Common myeloid progenitor, CD34-positive (primary cell): ENCODE results near the gene EEF1AKMT2.
A peak's percentile ranks its signal among the peaks of the same experiment; 100 is the strongest.
"Not testable (repeated sequence)": the region's sequence is repeated elsewhere in the genome, so short reads cannot be mapped to it uniquely, and the experiment has no call there.

Experiments used
- CTCF ChIA-PET: fragments of 350-600 bp; sonication (Branson Sonifier 250); formaldehyde crosslinking; loops from one replicate; lab custom pipeline; 2021; ENCODE audit warnings: antibody characterized with exemption; lab: Charles Lee
- POLR2A ChIA-PET: fragments of 350-600 bp; sonication (Branson Sonifier 250); formaldehyde crosslinking; loops from one replicate; lab custom pipeline; 2021; ENCODE audit warnings: antibody characterized with exemption; lab: Charles Lee
- DNase-seq, 3 donors: peaks; one replicate each; pipeline versions ENCODE4 v3.0.0 to v3.0.0-alpha.2; 2013
- H3K27ac ChIP-seq, 2 experiments: 1 replicate in 1 of 2; 2 replicates in 1 of 2; pipeline ENCODE4 v1.7.0; 2013; ENCODE audit warnings: inconsistent platforms in 2 of 2, low read length in 2 of 2, mild to moderate bottlenecking in 2 of 2, low read depth in 1 of 2, moderate library complexity in 1 of 2; ENCODE audit not compliant: severe bottlenecking in 2 of 2, insufficient read depth in 1 of 2, poor library complexity in 1 of 2
- H3K27me3 ChIP-seq, 5 experiments: replicated peaks in 2 of 5; 1 replicate in 3 of 5; 2 replicates in 2 of 5; pipeline versions ENCODE4 v1.6.1 to v1.7.0; 2013; ENCODE audit warnings: low read length in 4 of 5, mild to moderate bottlenecking in 2 of 5, moderate library complexity in 2 of 5, inconsistent platforms in 1 of 5; ENCODE audit not compliant: insufficient read depth in 5 of 5, control insufficient read depth in 4 of 5
- H3K36me3 ChIP-seq, 4 experiments: 1 replicate in 2 of 4; 2 replicates in 2 of 4; pipeline versions ENCODE4 v1.6.1 to v1.7.0; 2013; ENCODE audit warnings: low read length in 3 of 4, control low read depth in 1 of 4, mild to moderate bottlenecking in 1 of 4; ENCODE audit not compliant: control insufficient read depth in 4 of 4, insufficient read depth in 4 of 4
- H3K4me1 ChIP-seq, 4 experiments: 1 replicate in 3 of 4; 2 replicates in 1 of 4; pipeline versions ENCODE4 v1.6.1 to v1.7.1; 2013; ENCODE audit warnings: low read length in 3 of 4, mild to moderate bottlenecking in 3 of 4, control low read depth in 1 of 4, inconsistent platforms in 1 of 4, moderate library complexity in 1 of 4; ENCODE audit not compliant: control insufficient read depth in 4 of 4, insufficient read depth in 4 of 4; ENCODE audit errors: control extremely low read depth in 1 of 4
- H3K4me3 ChIP-seq, 7 experiments: 1 replicate in 4 of 7; 2 replicates in 3 of 7; pipeline versions ENCODE4 v1.5.1 to v1.7.0; 2013; ENCODE audit warnings: mild to moderate bottlenecking in 7 of 7, low read length in 6 of 7, moderate library complexity in 6 of 7, inconsistent platforms in 2 of 7, low read depth in 2 of 7, control low read depth in 1 of 7; ENCODE audit not compliant: insufficient read depth in 4 of 7, control insufficient read depth in 1 of 7; ENCODE audit errors: extremely low read depth in 1 of 7
- H3K9me3 ChIP-seq, 5 experiments: 1 replicate in 4 of 5; 2 replicates in 1 of 5; pipeline versions ENCODE4 v1.6.1 to v1.7.1; 2013; ENCODE audit warnings: low read length in 4 of 5, mild to moderate bottlenecking in 2 of 5, inconsistent platforms in 1 of 5, low read depth in 1 of 5, moderate library complexity in 1 of 5; ENCODE audit not compliant: control insufficient read depth in 4 of 5, insufficient read depth in 2 of 5; ENCODE audit errors: control extremely low read depth in 1 of 5
- WGBS: methylation state at CpG from one replicate; pipeline ENCODE4 v1.1.5; 2013; ENCODE audit not compliant: insufficient coverage; 5-methylcytosine and 5-hydroxymethylcytosine counted together

Gene EEF1AKMT2

GRCh38 chr10:124826262-124826661 is 34.6 kb upstream of the EEF1AKMT2 start:
- Histone ChIP-seq H3K27me3 (no peaks in the 10 kb centered on the region), H3K27ac (no peak overlapping the region), H3K4me3 (no peak overlapping the region), H3K4me1 (no peaks in the 10 kb centered on the region), H3K36me3 (peaks cover 17 to 60% (median 35%) of the 10 kb centered on the region in 4 experiments), H3K9me3 (no peaks in the 10 kb centered on the region)
- ChIA-PET POLR2A (interaction anchor here (0.8 kb wide), 1 partner anchor 34 kb away, joined by 4 read pairs; the partner anchor contains the start of gene EEF1AKMT2), CTCF (interaction anchor here (0.9 to 5.1 kb wide), 9 partner anchors 8 to 299 kb away, joined by 3 to 37 read pairs (median 4); no protein-coding TSS in a partner anchor)
- DNase-seq: no peak
- 95% methylated on average over 3 of the region's 4 CpGs for WGBS

GRCh38 chr10:124825702-124826101 is 34.0 kb upstream of the EEF1AKMT2 start:
- ChIA-PET POLR2A (interaction anchor here (0.8 kb wide), 1 partner anchor 34 kb away, joined by 4 read pairs; the partner anchor contains the start of gene EEF1AKMT2), CTCF (interaction anchor here (0.9 to 5.1 kb wide), 6 partner anchors 8 to 295 kb away, joined by 3 to 37 read pairs (median 6); no protein-coding TSS in a partner anchor)
- no peaks in the 10 kb centered on the region for H3K27me3 ChIP-seq
- H3K36me3 ChIP-seq: peaks cover 16 to 56% (median 33%) of the 10 kb centered on the region in 4 experiments
- DNase-seq: no peak
- H3K9me3 ChIP-seq: no peaks in the 10 kb centered on the region
- H3K27ac ChIP-seq: no peak overlapping the region
- no peak overlapping the region for H3K4me3 ChIP-seq
- no peaks in the 10 kb centered on the region for H3K4me1 ChIP-seq

- DNase-seq, H3K4me3 ChIP-seq, H3K9me3 ChIP-seq, H3K27ac ChIP-seq, POLR2A ChIA-PET, H3K4me1 ChIP-seq, H3K27me3 ChIP-seq: not testable (repeated sequence)
- peaks cover 10 to 52% (median 31%) of the 10 kb centered on the region in 4 experiments for H3K36me3 ChIP-seq
- WGBS: 96% methylated on average over 6 of the region's 7 CpGs
- CTCF ChIA-PET: interaction anchor here (1.0 to 5.1 kb wide), 8 partner anchors 9 to 294 kb away, joined by 3 to 37 read pairs (median 5); no protein-coding TSS in a partner anchor
Observed at GRCh38 chr10:124824932-124825331, 33.2 kb upstream of the EEF1AKMT2 start.

GRCh38 chr10:124824507-124824906 is 32.8 kb upstream of the EEF1AKMT2 start:
- no peaks in the 10 kb centered on the region for H3K27me3 ChIP-seq
- WGBS: 100% methylated on average over 1 of the region's 1 CpG
- H3K9me3 ChIP-seq: no peaks in the 10 kb centered on the region
- H3K36me3 ChIP-seq: peaks cover 6 to 51% (median 28%) of the 10 kb centered on the region in 4 experiments
- H3K27ac ChIP-seq: no peak overlapping the region
- H3K4me3 ChIP-seq: no peak overlapping the region
- POLR2A ChIA-PET: no interaction called here
- CTCF ChIA-PET: interaction anchor here (0.7 to 5.1 kb wide), 8 partner anchors 10 to 79 kb away, joined by 3 to 37 read pairs (median 4); no protein-coding TSS in a partner anchor
- no peak for DNase-seq
- H3K4me1 ChIP-seq: no peaks in the 10 kb centered on the region

- H3K4me1 ChIP-seq: no peaks in the 10 kb centered on the region
- no peak for DNase-seq
- no peaks in the 10 kb centered on the region for H3K9me3 ChIP-seq
- CTCF ChIA-PET: no interaction called here
- H3K27me3 ChIP-seq: no peaks in the 10 kb centered on the region
- peaks cover 4 to 58% (median 30%) of the 10 kb centered on the region in 4 experiments for H3K36me3 ChIP-seq
- H3K4me3 ChIP-seq: no peak overlapping the region
- POLR2A ChIA-PET: no interaction called here
- WGBS: 90% methylated on average over 2 of the region's 4 CpGs
- H3K27ac ChIP-seq: no peak overlapping the region
Observed at GRCh38 chr10:124821520-124821919, 29.8 kb upstream of the EEF1AKMT2 start.

GRCh38 chr10:124820121-124820520 is 28.4 kb upstream of the EEF1AKMT2 start:
- Histone ChIP-seq H3K27ac (no peak overlapping the region), H3K4me1 (peaks cover 0 to 4% (median 2%) of the 10 kb centered on the region in 4 experiments), H3K36me3 (peaks cover 4 to 54% (median 28%) of the 10 kb centered on the region in 4 experiments), H3K9me3 (no peaks in the 10 kb centered on the region), H3K4me3 (no peak overlapping the region), H3K27me3 (no peaks in the 10 kb centered on the region)
- POLR2A ChIA-PET: no interaction called here
- DNase-seq: no peak
- CTCF ChIA-PET: no interaction called here
- no CpG with 5 or more reads among the region's 2 CpGs for WGBS

GRCh38 chr10:124802313-124802675 is 10.6 kb upstream of the EEF1AKMT2 start:
- CTCF ChIA-PET: interaction anchor here (0.8 to 2.2 kb wide), 3 partner anchors 10 to 24 kb away, joined by 3 to 4 read pairs (median 4); partner anchors contain the start of gene EEF1AKMT2
- H3K4me3 ChIP-seq: peak overlapping the region; percentile 71 to 97 (median 93)
- 2% methylated on average over 13 of the region's 13 CpGs for WGBS
- no peaks in the 10 kb centered on the region for H3K9me3 ChIP-seq
- POLR2A ChIA-PET: interaction anchor here (1.1 to 1.3 kb wide), 2 partner anchors 11 to 13 kb away, joined by 4 to 7 read pairs; partner anchors contain the start of gene EEF1AKMT2
- H3K36me3 ChIP-seq: peaks cover 0 to 4% (median 0%) of the 10 kb centered on the region in 4 experiments
- peaks cover 6 to 16% (median 9%) of the 10 kb centered on the region in 4 experiments for H3K4me1 ChIP-seq
- H3K27me3 ChIP-seq: no peaks in the 10 kb centered on the region
- DNase-seq: peak; percentile 52 to 86 (median 77)
- peak overlapping the region; percentile 89 to 95 for H3K27ac ChIP-seq
